Ovary (tissue), 3 donors: ENCODE results near the gene CLCNKB.

Experiments used
- EP300 ChIP-seq: sonication (generic); formaldehyde crosslinking; IDR thresholded peaks from one replicate; pipeline ENCODE4 v1.6.1; 2017; ENCODE audit warnings: antibody characterized with exemption
- POLR2A ChIP-seq: fragments of 450-650 bp; IDR thresholded peaks from one replicate; pipeline ENCODE4 v1.6.1; 2017; ENCODE audit warnings: antibody characterized with exemption, mild to moderate bottlenecking, moderate library complexity
- TF ChIP-seq, protein P1 (sequence below), 3 donors: fragments of 450-650 bp in 2 of 3; fragments of 200-600 bp in 1 of 3; IDR thresholded peaks; one replicate each; pipeline versions ENCODE4 v1.5.1 to v1.8.0; 2016 to 2022; ENCODE audit warnings: antibody characterized with exemption in 3 of 3, mild to moderate bottlenecking in 1 of 3
- donor health status: DM: no; HTN: no; CAD: no.

- TF ChIP-seq, protein P1, sequence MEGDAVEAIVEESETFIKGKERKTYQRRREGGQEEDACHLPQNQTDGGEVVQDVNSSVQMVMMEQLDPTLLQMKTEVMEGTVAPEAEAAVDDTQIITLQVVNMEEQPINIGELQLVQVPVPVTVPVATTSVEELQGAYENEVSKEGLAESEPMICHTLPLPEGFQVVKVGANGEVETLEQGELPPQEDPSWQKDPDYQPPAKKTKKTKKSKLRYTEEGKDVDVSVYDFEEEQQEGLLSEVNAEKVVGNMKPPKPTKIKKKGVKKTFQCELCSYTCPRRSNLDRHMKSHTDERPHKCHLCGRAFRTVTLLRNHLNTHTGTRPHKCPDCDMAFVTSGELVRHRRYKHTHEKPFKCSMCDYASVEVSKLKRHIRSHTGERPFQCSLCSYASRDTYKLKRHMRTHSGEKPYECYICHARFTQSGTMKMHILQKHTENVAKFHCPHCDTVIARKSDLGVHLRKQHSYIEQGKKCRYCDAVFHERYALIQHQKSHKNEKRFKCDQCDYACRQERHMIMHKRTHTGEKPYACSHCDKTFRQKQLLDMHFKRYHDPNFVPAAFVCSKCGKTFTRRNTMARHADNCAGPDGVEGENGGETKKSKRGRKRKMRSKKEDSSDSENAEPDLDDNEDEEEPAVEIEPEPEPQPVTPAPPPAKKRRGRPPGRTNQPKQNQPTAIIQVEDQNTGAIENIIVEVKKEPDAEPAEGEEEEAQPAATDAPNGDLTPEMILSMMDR (IDR thresholded peaks at IDR 0.05) = no peak
- TF ChIP-seq EP300 (no peak), POLR2A (no peak)
These were observed 35.8 kb upstream of the CLCNKB start for GRCh38 chr1:16007671-16008341.
